Measurements from ENCODE around the gene GLRX3. TPM values are rescaled to one million over a fixed set of nuclear protein-coding genes. Genes with fewer than 3 reads are reported as not detected.
"Not testable (repeated sequence)": the region's sequence is repeated elsewhere in the genome, so short reads cannot be mapped to it uniquely, and the experiment has no call there.

GLRX3 gene
- total RNA-seq, 1 donor from 2014 or later: 98.4 TPM

DNA sequence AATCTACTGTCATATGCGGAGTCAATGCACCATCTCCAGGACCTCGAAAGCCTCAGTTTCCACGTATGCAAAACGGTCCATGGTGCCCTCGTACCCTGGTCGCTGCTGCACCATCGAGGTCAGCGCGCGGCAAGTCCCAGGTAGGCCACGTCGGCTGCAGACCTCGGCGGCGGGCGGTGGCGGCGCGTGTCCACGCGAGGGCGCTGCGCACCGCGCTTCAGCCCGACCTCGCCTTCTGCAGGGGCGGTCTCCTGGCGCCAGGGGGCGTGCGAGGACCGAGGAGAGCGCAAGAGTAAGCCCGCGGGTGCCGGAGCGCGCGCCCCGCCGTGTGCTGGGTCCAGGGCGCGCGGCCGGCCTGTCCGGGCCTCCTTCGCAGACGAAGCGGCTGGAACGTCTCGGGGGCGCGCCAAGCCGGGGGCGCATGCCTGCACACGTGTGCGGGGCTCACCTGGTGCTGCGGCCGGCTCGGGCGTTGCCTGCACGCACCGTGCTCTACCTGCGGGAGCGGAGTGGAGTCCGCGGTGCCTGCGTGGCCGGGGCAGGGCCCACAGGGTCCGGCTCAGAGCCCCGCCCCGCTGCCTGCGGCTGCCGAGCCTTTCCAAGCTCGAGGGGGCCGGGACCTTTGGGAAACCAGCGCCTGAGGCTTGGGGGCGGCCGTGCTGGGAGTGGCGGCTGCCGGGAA is 54.0 kb downstream of the GLRX3 start:
- peak; percentile 91 for DNase-seq

DNA sequence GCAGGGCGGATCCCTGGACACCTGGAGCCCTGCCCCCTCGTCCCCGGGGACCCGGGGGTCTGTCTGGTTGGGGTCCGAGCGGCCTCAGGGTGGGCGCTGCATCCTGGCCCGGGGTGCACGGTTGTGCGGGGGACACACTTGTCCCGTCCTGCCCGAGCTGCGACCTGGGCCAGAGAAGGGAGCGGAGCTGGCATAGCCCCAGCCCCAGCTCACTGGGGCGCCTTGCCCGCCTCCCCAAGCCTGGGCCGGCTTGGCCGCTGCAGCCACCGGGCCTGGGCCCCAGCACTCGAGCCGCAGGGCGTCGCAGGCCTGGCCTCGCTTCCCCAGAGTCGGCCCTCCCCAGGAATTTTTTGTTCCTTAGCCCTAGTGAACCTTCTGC is 54.5 kb downstream of the GLRX3 start:
- DNase-seq: no peak

DNA sequence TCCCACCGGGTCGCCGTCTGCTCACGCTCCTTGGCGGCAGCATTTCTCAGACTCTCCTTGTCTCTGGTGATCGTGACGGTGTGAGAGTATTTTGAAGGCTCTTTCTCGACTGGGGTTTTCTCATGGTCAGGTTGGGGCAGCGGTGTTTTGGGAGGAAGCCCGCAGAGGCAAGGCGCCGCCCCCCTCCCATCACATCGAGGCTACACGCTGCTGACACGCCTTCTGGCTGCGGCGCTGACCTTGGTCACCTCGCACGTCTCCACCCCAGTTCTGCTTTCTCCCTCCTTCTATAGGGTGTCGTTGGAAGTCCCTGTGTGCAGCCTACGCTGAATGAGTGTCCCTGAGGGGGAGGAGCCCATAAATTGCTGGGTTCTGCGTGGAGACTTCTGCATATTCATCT is 55.2 kb downstream of the GLRX3 start:
- DNase-seq: no peak

DNA sequence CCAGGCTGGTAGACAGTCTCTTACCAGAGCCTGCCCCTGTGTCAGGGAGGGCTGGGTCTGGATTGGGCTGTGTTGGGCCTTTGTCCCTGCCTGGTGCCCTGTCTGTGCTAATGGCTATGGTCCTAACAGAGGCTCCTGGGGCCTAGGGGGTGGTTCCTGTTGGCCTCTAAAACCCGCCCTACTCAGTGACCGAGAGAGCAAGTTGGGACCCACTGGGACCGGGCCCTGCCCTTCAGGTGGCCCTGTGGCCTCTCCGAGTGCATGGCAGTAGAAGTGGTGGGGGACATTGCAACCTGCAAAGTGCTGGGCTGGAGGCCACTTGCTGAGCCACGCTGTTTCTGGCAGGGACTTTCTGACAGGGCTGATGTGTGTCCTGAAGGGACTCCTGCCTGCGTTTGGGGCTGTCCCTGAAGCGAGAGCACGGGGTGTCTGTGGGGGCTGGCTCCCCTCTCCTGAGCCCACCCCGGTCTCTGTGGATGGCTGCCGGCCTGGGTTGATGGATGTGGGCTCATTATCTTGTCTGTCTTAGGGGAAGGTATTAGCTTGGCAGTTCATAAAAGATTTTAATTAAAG is 56.2 kb downstream of the GLRX3 start:
- no peak for DNase-seq

DNA sequence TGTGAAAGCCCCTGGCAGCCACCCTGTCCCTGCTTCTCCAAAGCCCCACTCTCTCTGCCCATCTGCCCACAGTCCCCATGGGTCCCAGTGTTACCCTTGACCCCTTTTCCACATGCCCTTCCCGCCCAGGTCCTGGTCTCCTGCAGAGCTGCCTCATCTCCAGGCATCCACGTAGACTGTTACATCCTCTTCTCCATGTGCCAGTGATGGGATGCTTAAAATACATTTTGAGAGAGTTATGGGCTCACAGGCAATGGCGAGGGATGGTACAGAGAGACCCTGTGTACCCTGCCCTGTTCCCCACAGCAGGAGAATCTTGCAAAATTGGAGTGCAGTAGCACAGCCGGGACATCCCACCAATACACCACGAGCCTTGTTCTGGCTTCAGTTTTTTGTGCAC is 56.8 kb downstream of the GLRX3 start:
- DNase-seq: no peak

DNA sequence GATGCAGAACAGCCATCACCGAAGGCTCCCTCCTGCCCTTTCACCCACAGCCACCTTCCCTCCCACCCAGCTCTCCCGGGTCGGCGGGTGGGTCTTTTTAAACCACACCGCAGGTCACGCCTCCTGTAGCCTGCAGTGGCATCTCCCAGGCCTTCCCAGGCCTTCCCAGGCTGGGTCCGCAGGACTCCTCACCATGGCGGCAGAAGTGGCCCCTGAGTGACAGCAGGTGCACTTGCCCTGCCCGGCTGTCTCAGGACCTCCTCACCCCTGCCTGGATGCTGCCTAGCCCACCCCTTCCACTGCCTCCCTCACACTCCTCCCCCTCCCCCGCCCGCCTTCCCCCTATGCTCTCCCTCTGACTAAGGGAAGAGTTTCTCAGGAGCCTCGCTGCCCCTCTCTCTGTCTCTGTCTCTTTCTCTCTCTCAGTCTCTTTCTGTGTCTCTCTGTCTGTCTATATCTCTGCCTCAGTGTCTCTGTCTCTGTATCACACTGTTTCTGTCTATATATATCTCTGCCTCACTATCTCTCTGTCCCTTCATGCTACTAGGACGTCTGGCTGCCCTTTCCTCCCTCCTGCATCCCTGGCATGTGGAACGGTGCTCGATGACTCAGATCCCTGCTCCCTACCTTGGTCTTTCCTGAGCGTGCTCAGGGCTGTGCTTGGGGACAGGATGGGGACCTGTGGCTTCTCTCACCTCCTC is 57.5 kb downstream of the GLRX3 start:
- no peak for DNase-seq

DNA sequence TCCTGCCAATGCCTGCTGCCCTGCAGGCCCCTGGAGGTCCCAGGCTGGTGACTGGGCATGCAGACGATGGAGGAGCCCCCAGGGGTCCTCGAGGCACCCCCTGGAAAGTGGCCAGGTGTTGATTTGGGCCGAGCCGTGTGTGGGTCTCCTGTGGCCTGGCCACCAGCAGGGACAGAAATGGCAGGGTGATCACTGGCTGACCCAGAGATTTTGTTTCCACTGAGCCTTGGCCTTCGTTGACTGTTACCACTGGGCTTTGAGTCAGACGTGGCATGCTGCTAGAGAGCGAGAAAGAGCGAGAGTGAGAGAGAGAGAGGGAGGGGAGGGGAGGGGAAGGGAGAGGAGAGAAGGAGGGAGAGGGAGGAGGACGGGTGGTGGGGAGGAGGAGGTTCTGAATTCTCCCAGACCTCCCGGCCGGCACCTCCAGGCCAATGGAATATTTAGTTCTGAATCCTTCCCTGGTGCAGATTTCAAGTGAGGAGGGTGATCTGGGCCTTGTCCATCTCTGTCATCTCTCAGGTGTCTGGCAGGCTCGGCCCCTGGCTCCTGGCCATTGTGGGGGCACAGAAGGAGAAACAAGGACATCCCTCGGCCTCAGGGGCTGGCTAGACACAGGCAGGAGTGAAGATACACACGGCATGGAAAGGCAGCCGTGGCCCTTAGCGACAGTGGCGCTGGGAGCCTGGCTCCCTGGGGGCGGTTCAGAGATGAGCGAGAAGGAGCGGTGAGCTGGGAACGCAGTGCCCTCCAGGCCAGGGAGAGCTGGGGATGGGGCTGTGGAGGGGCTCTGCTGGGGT is 58.2 kb downstream of the GLRX3 start:
- no peak for DNase-seq

DNA sequence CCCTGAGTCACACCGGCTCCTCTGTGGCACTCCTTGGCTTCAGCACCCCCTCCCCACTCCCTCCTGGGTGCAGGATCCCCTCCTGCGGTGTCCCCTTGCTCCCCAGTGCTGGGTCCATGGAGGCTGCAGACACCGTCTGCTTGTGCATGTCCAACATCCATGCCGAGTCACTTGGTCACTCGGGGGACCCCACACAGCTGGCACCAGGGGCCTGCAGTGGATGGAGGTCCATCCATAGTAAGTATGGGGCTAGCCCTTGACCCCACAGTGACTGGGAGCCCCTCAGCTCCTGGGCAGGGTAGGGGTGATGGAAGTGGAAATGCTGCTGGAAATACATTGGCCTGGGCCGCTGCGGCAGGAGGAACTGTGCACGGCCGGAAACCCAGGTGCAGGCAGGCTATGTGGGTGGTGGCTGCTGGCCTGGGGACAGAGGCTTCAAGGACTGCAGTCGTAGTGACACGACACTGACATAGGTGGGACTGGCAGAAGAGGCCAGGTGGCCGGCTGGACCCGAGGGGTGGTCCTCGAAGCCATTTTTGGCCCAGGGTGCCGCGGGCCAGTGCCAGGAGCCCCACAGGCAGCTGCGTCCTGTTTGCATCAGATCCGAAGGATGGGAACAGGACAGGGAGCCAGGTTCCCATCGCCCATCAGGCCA is 58.9 kb downstream of the GLRX3 start:
- no peak for DNase-seq

DNA sequence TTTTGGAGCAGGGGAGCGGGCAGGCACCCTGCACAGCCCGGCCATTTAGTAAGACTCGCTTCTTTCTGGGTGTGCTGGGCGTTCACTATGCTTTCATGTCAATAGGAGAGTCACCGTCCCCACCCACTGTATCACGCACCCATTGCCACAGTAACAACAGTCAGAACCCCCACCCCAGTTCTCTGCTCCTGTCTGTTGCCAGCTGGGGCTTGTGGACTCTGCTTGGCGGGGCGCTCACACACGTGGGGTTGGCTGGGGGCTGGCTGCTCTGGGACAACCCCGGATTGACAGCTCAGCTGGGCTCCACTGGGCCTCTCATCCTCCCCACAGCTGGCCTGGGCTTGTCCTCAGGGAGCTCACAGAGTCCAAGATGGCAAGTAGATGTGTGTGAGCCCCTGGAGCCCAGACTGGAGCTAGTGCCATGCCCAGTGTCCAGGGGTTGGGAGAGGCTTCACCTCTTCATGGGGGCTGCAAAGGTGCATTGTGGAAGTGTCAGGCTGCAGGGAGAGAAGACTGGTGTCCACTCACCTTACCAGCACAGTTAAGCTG is 59.6 kb downstream of the GLRX3 start:
- no peak for DNase-seq

DNA sequence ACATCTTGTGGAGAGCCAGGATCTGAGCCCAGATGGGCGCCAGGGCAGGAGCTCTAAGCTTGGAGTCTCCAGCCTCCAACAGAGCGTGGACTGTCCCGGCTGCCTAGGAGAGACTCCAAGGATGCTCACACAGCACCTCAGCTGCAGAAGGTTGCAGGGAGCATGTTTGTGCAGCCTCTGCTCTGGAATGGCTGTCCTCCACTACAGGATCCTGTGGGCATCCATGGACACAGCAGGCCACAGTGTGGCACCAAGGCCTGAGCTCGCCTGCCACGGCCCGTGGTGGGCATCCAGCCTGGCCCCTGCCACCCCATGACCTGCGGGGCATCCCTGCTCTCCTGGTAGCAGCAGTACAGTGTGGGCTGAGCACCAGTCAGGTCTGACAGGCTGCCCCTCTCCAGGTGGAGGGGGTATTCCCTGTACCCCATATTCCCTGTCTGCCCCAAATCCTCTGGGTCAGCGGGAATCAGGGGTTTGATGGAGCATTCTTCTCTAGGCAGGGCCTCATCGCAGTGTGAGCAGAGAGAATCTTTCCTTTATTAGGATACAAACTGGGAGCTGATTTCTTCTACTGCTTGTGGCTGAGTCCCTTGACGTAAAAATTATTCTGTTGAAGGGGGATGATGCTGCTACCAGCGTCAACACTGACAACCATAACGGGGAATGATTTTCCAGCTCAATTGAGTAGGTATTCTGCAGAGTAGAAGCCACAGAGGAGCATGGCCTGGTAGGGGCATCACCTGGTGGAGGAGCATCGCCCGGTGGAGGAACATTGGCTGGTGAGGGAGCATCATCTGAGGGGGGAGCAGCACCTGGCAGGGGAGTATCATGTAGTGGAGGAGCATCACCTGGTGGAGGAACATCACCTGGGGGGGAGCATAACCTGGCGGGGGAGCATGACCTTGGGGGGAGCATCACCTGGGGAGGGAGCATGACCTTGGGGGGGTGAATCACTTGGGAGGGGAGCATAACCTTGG is 60.6 kb downstream of the GLRX3 start:
- no peak for DNase-seq

DNA sequence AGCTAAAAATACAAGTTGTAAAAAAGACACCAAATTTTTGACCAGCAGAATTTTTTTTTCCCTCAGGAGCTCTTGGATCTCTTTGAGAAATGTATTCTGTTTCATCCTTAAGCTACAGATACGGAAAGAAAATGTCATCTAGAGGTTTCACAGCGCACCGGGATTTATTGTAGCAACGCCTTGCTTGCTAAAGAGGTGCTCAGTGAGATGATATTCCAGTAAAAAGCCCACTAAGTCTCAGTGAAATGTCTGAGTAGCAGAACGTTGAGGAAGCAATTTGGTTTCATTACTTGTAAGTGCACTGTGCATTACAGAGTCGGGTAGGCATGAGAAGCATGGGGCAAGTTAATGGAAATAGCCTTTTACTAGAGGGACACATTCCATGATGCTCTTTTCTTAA is 62.5 kb downstream of the GLRX3 start:
- DNase-seq: no peak

DNA sequence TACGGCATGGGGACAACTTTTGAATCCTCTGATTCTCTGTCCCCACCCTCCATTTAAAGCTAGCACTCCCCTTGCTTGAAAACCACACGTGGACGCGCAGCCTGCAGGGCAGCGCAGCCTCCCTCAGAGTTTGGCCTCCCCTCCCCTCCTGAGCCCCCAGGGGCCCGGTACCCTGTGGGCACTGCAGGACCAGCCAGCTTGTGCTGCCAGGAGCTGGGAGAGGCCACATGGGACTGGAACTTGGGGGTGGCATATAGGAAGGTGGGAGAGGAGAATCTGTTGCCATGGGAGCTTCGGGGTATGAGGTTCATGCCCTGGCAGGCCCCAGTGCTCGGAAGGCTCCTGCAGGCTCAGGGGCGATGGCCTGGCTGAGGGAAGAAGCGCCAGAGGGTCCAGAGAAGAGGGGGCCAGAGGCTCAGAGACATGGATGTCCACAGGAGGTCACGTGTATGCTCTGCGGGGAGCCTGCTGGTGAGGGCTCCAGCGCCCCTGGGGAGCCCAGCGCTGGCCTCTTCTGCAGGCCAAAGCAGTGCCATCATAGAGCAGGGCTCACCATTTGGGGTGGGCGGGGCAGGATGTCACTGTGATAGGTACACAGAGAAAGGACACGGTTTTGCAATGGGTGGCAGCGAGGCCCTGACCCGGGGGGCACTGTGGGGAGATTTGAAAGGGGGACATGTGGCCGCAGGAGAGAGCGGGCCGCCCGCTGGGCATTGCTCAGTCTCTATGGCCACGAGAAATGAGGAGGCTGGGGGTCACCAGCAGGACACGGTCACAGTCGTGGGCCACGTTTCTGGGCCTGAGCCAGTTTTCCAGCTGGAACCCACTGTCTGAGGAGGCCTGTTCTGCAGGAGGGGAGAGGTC is 64.2 kb downstream of the GLRX3 start:
- DNase-seq: no peak

DNA sequence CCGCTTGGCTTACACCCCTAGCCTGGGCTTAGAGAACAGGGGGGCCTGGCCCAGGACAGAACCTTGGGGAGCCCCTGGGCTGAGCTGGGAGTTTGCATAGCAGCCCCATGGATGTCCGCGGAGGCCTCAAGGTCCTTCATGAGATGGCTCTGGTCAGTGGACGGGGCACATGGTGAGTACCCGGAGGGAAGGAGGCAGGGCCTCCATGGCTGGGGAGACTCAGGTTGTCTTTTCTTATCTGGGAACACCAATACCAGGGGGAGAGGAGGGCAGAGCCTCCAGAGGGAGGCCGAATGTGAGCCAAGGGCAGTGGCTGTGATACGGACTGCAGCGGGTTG is 64.8 kb downstream of the GLRX3 start:
- no peak for DNase-seq

DNA sequence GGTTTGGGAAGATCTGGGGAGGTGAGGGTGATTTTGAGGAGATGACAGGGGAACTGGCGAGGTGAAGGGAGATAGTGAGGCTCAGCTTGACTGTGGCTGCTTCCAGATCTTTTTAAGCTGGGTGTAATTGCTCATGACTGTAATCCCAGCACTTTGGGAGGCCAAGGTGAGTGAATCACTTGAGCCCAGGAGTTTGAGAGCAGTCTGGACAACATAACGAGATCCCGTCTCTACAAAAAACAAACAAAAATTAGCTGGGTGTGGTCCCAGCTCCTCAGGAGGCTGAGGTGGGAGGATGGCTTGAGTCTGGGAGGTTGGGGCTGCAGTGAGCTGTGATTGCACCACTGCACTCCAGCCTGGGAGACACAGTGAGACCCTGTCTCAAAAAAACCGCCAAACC is 66.0 kb downstream of the GLRX3 start:
- DNase-seq: not testable (repeated sequence)

DNA sequence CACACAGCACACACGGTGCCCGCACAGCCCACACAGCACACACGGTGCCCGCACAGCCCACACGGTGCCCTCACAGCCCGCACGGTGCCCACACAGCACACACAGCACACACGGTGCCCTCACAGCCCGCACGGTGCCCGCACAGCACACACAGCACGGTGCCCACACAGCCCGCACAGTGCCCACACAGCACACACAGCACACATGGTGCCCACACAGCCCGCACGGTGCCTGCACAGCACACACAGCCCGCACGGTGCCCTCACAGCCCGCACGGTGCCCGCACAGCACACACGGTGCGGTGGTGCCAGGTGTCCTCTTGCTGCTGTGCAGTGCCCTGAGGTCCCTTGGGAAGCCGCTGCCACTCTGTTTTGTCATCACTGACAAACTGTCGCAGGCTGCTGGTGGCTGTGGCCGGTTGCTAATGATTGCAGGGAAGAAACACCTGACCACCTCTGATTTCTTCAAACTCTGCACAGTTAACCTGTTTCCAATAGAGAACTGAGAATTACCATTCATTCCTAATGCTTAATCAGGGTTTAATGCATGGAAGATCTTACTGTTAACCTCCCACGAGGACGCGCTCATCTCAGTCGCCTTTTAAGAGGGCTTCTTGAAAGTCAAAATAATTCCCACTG is 66.9 kb downstream of the GLRX3 start:
- DNase-seq: no peak

DNA sequence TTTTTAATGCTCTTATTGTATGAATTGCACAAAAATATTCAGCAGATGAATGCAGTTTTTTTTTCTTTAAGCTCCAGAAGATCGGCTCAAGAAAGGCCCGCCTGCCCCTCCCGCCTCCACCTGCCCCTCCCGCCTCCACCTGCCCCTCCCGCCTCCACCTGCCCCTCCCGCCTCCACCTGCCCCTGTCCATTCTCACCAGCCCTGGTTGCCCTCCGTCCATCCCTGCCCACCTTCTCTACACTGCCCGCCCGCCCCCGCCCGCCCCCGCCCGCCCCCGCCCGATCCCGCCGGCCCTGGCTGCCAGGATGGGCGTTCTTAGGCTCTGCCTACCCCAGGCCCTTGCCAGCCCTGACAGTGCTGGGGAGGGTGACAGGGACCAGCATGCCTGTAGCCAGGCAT is 67.4 kb downstream of the GLRX3 start:
- no peak for DNase-seq

DNA sequence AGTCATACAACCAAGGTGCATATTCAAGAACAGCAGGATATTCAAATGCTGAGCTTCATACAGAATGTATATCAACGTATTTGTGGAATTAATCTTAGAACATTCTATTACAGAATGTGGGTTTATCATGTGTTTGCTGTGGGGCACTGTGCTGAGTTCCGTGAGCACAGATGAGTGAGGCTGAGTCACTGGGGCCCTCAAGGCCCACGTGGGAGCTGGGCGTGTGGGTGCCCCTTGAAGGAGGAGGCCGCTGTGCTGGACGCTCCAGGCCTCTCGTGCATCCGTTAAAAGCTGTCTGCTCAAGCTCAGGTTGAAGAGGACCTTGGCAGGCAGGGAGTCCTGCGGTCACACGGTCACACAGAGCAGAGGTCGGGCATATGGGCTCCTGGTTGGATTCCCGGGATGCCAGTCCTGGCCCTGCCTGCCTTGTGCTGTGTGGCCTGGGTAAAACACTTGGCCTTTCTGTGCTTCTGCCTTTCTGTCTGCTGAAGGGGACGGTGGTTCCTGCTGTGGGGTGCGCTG is 70.1 kb downstream of the GLRX3 start:
- DNase-seq: no peak

DNA sequence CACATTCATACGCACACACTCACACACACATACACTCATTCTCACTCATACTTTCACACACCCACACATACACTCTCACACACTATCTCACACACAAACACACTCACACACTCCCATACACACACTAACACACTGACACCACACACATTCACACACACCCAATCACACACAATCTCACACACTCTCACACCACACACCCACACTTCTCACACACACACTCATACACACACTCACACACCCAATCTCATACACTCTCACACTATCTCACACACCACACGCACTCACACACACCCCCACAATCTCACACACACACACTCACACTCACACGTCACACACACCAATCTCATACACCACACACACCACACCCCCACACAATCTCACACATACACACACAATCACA is 71.0 kb downstream of the GLRX3 start:
- no peak for DNase-seq

DNA sequence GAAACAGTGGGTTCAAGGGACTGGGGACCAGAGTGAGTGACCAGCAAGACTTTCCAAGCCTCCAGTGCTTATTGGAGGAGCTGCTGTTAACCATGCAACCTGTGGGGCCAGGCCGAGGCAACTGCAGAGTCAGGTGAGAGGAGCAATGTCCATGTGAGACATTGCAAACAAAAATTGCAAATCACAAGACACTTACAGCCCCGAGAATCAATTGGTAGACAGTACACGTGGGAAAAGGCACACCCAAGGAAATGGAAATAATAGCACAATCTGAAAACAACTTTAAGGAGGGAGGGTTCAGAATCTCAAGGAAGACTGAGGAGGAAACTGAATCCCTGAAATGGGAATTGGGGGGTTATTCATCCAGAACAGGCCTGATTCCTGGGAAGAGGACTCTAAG is 72.6 kb downstream of the GLRX3 start:
- DNase-seq: no peak

DNA sequence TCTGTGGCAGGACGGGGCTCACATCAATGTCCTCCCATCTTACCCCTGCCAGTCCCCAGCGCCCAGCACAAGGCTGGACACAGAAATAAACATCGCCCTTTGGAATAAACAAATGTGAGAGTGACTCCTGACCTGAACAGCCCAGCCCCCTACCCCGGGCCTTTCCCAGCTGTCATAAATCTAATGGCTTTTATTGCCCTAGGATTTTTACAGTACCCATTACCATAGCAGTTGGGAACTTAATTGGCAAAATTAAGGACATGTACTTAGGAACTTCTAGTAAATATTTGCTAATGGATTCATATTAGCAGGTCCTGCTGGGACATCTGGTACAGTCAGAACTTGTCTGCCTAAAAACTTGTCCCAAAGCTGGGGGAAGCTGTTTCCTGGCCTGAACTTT is 76.6 kb downstream of the GLRX3 start:
- no peak for DNase-seq

Data from dermis blood vessel endothelial cell (primary cell).